ENCODE measurements around the gene CPE. TPM values are rescaled to one million over a fixed set of nuclear protein-coding genes. Genes with fewer than 3 reads are reported as not detected.

The CPE gene
- total and polyA plus RNA-seq, 10 of the 15 experiments (the other 5 are each of a cell fraction or from before 2014, with no cell fraction given) = 0.05 to 0.14 TPM; not detected in 8

- TF ChIP-seq SMC3 (IDR thresholded peaks at IDR 0.05; ENCODE audit: borderline replicate concordance, low read length) (peak; percentile 81; the same call in 1 of the 2 replicates), NFXL1 (IDR thresholded peaks at IDR 0.05; ENCODE audit: borderline replicate concordance) (no peak), TCF7 (IDR thresholded peaks at IDR 0.05; ENCODE audit: borderline replicate concordance) (no peak), PAX5 (IDR thresholded peaks at IDR 0.05; ENCODE audit: borderline replicate concordance, low read depth, low read length) (no peak)
- TF ChIP-seq, protein P1, sequence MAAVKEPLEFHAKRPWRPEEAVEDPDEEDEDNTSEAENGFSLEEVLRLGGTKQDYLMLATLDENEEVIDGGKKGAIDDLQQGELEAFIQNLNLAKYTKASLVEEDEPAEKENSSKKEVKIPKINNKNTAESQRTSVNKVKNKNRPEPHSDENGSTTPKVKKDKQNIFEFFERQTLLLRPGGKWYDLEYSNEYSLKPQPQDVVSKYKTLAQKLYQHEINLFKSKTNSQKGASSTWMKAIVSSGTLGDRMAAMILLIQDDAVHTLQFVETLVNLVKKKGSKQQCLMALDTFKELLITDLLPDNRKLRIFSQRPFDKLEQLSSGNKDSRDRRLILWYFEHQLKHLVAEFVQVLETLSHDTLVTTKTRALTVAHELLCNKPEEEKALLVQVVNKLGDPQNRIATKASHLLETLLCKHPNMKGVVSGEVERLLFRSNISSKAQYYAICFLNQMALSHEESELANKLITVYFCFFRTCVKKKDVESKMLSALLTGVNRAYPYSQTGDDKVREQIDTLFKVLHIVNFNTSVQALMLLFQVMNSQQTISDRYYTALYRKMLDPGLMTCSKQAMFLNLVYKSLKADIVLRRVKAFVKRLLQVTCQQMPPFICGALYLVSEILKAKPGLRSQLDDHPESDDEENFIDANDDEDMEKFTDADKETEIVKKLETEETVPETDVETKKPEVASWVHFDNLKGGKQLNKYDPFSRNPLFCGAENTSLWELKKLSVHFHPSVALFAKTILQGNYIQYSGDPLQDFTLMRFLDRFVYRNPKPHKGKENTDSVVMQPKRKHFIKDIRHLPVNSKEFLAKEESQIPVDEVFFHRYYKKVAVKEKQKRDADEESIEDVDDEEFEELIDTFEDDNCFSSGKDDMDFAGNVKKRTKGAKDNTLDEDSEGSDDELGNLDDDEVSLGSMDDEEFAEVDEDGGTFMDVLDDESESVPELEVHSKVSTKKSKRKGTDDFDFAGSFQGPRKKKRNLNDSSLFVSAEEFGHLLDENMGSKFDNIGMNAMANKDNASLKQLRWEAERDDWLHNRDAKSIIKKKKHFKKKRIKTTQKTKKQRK (IDR thresholded peaks at IDR 0.05; ENCODE audit: low read depth, low read length) = no peak
- TF ChIP-seq, protein P2, sequence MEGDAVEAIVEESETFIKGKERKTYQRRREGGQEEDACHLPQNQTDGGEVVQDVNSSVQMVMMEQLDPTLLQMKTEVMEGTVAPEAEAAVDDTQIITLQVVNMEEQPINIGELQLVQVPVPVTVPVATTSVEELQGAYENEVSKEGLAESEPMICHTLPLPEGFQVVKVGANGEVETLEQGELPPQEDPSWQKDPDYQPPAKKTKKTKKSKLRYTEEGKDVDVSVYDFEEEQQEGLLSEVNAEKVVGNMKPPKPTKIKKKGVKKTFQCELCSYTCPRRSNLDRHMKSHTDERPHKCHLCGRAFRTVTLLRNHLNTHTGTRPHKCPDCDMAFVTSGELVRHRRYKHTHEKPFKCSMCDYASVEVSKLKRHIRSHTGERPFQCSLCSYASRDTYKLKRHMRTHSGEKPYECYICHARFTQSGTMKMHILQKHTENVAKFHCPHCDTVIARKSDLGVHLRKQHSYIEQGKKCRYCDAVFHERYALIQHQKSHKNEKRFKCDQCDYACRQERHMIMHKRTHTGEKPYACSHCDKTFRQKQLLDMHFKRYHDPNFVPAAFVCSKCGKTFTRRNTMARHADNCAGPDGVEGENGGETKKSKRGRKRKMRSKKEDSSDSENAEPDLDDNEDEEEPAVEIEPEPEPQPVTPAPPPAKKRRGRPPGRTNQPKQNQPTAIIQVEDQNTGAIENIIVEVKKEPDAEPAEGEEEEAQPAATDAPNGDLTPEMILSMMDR (IDR thresholded peaks at IDR 0.05 in 2 of 3, conservative IDR thresholded peaks at IDR 0.05 in 1 of 3; ENCODE audit: control insufficient read depth in 2 of 3, extremely low read depth in 1 of 3, insufficient read depth in 1 of 3, low read depth in 3 of 3, low read length in 3 of 3) = peak; percentile 62 to 82 (median 69)
These were observed 86.1 kb downstream of the CPE start (continued) for GRCh38 chr4:165464813-165465381.

DNA sequence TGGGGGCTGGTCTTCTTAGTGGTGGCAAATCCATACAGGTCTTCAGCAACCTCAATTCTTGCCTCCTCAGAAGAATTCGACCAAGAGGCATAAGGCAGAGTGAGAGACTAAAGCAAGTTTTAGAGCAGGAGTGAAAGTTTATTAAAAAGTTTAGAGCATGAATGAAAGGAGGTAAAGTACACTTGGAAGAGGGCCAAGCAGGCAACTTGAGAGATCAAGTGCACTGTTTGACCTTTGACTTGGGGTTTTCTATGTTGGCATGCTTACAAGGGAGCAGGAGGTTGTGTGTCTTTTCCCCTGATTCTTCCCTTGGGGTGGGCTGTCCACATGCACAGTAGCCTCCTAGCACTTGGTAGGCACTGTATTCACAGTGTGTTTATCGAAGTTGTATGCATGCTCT, 91.2 kb downstream of the CPE start:
- H3K4me2 ChIP-seq (ENCODE audit: control insufficient read depth, insufficient read depth) = no peak overlapping the region
- 2% methylated on average over 2 of the region's 2 CpGs for WGBS (ENCODE audit: insufficient coverage, insufficient replicate concordance, low lambda C conversion rate, missing lambda C conversion rate)
- H3K9ac ChIP-seq (ENCODE audit: control insufficient read depth, insufficient read depth, low read length) = no peak overlapping the region
- no peaks in the 10 kb centered on the region for H3K4me1 ChIP-seq (ENCODE audit: control insufficient read depth, insufficient read depth, low read length)
- no peaks in the 10 kb centered on the region for H3K27me3 ChIP-seq (replicated peaks in 1 of 2; ENCODE audit: control insufficient read depth in 2 of 2, insufficient read depth in 2 of 2, low read length in 1 of 2)
- RAD21 ChIA-PET (ENCODE audit: unreplicated experiment) = no interaction called here
- POLR2A ChIA-PET = no interaction called here
- CTCF ChIA-PET = interaction anchor here (1.0 to 6.5 kb wide), 4 partner anchors 10 to 339 kb away, joined by 3 to 75 read pairs (median 5); no protein-coding TSS in a partner anchor
- H3K9me3 ChIP-seq (replicated peaks; ENCODE audit: control insufficient read depth, insufficient read depth, low read length) = peaks cover 2% of the 10 kb centered on the region; the same call in 2 of the 3 replicates
- no TSS peak for BruUV-seq (replicated peaks)
- no peak overlapping the region for H3K27ac ChIP-seq (ENCODE audit: control insufficient read depth, insufficient read depth)
- no peaks in the 10 kb centered on the region for H3K36me3 ChIP-seq (ENCODE audit: control insufficient read depth in 2 of 2, insufficient read depth in 2 of 2, low read length in 1 of 2)
- no peak for FAIRE-seq
- no peak overlapping the region for H2AFZ ChIP-seq (ENCODE audit: control insufficient read depth, low read depth, low read length)
- intact Hi-C loops (cut with micrococcal nuclease; ENCODE audit: unreplicated experiment) (no loop called here), in situ Hi-C loops (cut with MboI) (no loop called here)
- H3K4me3 ChIP-seq = no peak overlapping the region
- SMC1A ChIA-PET (ENCODE audit: uncharacterized antibody, unreplicated experiment) = interaction anchor here (2.5 kb wide), 1 partner anchor 339 kb away, joined by 8 read pairs; no protein-coding TSS in a partner anchor
- no peaks in the 10 kb centered on the region for H3K79me2 ChIP-seq (ENCODE audit: control insufficient read depth, insufficient read depth, low read length)
- no peak for DNase-seq (ENCODE audit: low read depth, low spot score)
- ATAC-seq = no peak
- TF ChIP-seq FOXK2 (IDR thresholded peaks at IDR 0.05) (no peak), EGR1 (IDR thresholded peaks at IDR 0.05; ENCODE audit: borderline replicate concordance in 1 of 2, low read depth in 2 of 2, low read length in 2 of 2) (no peak), BHLHE40 (IDR thresholded peaks at IDR 0.05; ENCODE audit: borderline replicate concordance in 1 of 2, low read depth in 2 of 2, low read length in 1 of 2) (no peak), ZNF384 (IDR thresholded peaks at IDR 0.05; ENCODE audit: borderline replicate concordance, low read depth, low read length) (no peak), MXI1 (IDR thresholded peaks at IDR 0.05; ENCODE audit: low read depth, low read length) (no peak), HDAC6 (IDR thresholded peaks at IDR 0.05; ENCODE audit: unreplicated experiment) (no peak), NFXL1 (IDR thresholded peaks at IDR 0.05; ENCODE audit: borderline replicate concordance) (no peak), NRF1 (conservative IDR thresholded peaks at IDR 0.05; ENCODE audit: low read depth, low read length) (no peak), ZNF24 (IDR thresholded peaks at IDR 0.05) (no peak), TAF1 (IDR thresholded peaks at IDR 0.05; ENCODE audit: borderline replicate concordance, low read depth, low read length) (no peak), ZSCAN29 (IDR thresholded peaks at IDR 0.05) (no peak), IRF4 (IDR thresholded peaks at IDR 0.05; ENCODE audit: low read depth, low read length) (no peak), NBN (IDR thresholded peaks at IDR 0.05) (no peak), GABPA (IDR thresholded peaks at IDR 0.05; ENCODE audit: low read depth) (no peak)
- H4K20me1 ChIP-seq (ENCODE audit: control insufficient read depth, insufficient read depth) = no peaks in the 10 kb centered on the region

Measured in GM12878 (cell line).